Jurkat, Clone E6-1 (cell line): ENCODE results near the gene CARS2.
A peak's percentile ranks its signal among the peaks of the same experiment; 100 is the strongest.
"Not testable (repeated sequence)": the region's sequence is repeated elsewhere in the genome, so short reads cannot be mapped to it uniquely, and the experiment has no call there.

Experiments
- DNase-seq: peaks from one replicate; pipeline ENCODE4 v3.0.0-alpha.2; 2011; ENCODE audit warnings: low read depth, low spot score
- H3K4me3 ChIP-seq: 2 replicates; pipeline ENCODE4 v1.5.1; 2011; ENCODE audit warnings: mild to moderate bottlenecking, low read length, control low read depth, moderate library complexity

CARS2 gene

GRCh38 chr13:110684388-110685056, 21.4 kb downstream of the CARS2 start:
- H3K4me3 ChIP-seq = no peak overlapping the region
- DNase-seq = no peak

GRCh38 chr13:110683921-110684320, 22.0 kb downstream of the CARS2 start:
- no peak for DNase-seq

GRCh38 chr13:110683203-110683883, 22.6 kb downstream of the CARS2 start:
- no peak overlapping the region for H3K4me3 ChIP-seq
- no peak for DNase-seq

More at GRCh38 chr13:110683921-110684320, 22.0 kb downstream of the CARS2 start:
- no peak overlapping the region for H3K4me3 ChIP-seq

GRCh38 chr13:110682746-110683145, 23.2 kb downstream of the CARS2 start:
- no peak for DNase-seq
- no peak overlapping the region for H3K4me3 ChIP-seq

- DNase-seq = no peak
- H3K4me3 ChIP-seq = no peak overlapping the region
Observed at GRCh38 chr13:110681868-110682550, 23.9 kb downstream of the CARS2 start.

GRCh38 chr13:110680852-110681251, 25.1 kb downstream of the CARS2 start:
- peak; percentile 27 for DNase-seq
- no peak overlapping the region for H3K4me3 ChIP-seq

- no peak for DNase-seq
- H3K4me3 ChIP-seq = no peak overlapping the region
Observed at GRCh38 chr13:110677731-110678545, 28.0 kb downstream of the CARS2 start.

DNA sequence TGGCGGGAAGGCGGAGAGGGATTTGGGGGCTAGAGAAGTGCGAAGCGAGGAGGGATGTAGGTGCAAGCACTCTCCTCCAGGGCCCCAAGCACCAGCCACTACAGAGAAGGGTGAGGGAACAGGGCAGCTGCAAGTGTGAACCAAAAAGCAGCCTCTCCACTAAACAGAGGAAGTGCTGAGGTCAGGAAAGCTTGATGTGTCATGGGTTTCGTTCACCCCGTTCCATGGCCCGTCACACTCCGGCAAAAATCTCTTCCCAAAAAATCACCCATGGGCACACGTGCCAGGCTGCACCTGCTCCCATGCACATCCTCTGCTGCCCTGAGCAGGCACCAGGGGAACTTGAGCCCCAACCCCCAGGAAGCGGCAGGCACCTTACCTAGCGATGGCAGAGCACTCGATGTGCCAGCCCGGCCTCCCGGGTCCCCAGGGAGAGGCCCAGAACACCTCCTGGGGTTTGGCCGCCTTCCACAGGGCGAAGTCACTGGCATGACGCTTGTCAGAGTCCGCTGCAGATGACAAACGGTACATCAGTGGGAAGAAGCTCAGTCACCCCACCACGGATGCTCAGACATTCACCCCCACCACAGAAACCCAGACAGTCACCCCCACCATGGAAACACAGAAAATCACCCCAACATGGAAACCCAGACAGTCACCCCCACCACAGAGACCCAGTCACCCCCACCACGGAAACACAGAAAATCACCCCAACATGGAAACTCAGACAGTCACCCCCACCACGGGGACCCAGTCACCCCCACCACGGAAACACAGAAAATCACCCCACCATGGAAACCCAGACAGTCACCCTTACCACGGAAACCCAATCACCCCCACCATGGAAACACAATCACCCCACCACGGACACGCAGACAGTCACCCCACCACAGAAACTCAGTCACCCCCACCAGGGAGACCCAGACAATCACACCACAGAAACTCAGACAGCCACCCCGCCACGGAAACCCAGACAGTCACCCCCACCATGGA, 29.0 kb downstream of the CARS2 start:
- no peak for DNase-seq
- no peak overlapping the region for H3K4me3 ChIP-seq

DNA sequence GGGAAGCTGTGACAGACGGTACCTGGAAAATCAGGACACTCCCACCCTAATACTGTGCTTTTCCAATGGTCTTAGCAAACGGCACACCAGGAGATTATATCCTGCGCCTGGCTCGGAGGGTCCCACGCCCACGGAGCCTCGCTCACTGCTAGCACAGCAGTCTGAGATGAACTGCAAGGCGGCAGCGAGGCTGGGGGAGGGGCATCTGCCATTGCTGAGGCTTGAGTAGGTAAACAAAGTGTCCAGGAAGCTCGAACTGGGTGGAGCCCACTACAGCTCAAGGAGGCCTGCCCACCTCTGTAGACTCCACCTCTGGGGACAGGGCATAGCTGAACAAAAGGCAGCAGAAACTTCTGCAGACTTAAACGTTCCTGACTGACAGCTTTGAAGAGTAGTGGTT, 36.1 kb downstream of the CARS2 start:
- H3K4me3 ChIP-seq, DNase-seq: not testable (repeated sequence)

GRCh38 chr13:110669036-110669435, 36.9 kb downstream of the CARS2 start:
- DNase-seq = no peak

GRCh38 chr13:110666255-110666533, 39.7 kb downstream of the CARS2 start:
- no peak for DNase-seq
- no peak overlapping the region for H3K4me3 ChIP-seq

More at GRCh38 chr13:110669036-110669435, 36.9 kb downstream of the CARS2 start:
- H3K4me3 ChIP-seq = no peak overlapping the region

- H3K4me3 ChIP-seq = no peak overlapping the region
- DNase-seq = no peak
Observed at GRCh38 chr13:110665491-110666254, 40.2 kb downstream of the CARS2 start.

GRCh38 chr13:110664673-110665072, 41.2 kb downstream of the CARS2 start:
- H3K4me3 ChIP-seq = no peak overlapping the region
- DNase-seq = no peak

GRCh38 chr13:110664041-110664440, 41.9 kb downstream of the CARS2 start:
- DNase-seq = no peak
- H3K4me3 ChIP-seq = no peak overlapping the region

DNA sequence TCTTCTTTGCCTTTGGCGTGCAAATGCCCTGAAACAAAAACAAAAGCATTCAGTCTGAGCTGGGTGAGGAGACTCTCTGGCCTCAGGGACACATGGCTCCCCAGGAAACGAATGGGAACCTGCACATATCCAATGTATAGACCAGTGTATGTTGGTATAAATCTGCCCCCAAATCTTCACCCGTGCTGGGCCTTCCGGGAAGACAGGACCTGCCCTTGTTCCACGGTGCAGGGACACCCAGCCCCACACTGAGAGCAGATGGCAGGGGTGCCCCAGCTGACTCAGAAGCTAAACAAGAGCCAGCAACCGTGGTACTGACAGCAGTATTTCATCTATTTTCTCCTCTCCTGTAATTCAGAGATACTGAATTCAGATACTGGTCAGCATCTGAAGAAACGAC, 42.4 kb downstream of the CARS2 start:
- no peak overlapping the region for H3K4me3 ChIP-seq
- DNase-seq = no peak

DNA sequence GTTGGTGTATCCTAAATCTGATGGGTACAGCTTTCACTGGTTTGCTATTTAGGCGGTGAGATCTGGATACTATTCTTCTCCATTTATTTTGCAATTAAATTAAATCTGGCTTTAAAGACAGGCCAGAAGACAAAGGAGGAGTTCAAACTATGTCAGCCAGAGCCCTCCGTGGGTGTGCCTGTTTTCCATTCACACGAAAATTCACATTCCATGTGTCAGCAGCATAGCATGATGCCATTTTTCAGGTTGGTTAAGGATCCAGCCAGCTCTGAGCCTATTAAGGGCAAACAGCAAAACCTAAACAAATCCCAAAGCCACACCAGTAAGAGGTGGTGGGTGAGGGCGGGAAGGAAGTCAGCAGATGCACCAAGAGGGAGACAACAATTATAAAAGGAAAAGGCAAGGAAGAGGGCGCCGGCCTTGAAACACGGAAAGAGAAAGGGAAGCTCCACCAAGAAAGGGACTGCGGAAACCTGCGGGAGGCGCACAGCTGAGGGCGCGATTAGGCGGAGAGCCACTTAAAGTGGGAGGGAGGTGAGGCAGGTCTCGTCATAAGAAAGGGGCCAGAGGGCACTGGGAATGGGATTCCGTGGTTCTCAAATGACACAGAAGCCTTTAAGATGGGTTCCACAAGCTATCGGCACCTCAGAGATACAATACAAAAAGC, 43.0 kb downstream of the CARS2 start:
- H3K4me3 ChIP-seq = no peak overlapping the region
- DNase-seq = no peak

- no peak for DNase-seq
- H3K4me3 ChIP-seq = no peak overlapping the region
Observed at GRCh38 chr13:110662091-110662490, 43.8 kb downstream of the CARS2 start.
